Stimulated activated CD4-positive, alpha-beta T cell treated with anti-CD3 and anti-CD28 coated beads, TNF-alpha, amount 100 ng/mL, for 1 hour (primary cell): ENCODE measurements around the gene PSMD3.
"Not testable (repeated sequence)": the region's sequence is repeated elsewhere in the genome, so short reads cannot be mapped to it uniquely, and the experiment has no call there.

Source experiments
- DNase-seq, 3 donors: peaks; one replicate each; pipeline ENCODE4 v3.0.0-alpha.2; 2020; ENCODE audit warnings: low read depth in 3 of 3, low spot score in 1 of 3

The PSMD3 gene

DNA sequence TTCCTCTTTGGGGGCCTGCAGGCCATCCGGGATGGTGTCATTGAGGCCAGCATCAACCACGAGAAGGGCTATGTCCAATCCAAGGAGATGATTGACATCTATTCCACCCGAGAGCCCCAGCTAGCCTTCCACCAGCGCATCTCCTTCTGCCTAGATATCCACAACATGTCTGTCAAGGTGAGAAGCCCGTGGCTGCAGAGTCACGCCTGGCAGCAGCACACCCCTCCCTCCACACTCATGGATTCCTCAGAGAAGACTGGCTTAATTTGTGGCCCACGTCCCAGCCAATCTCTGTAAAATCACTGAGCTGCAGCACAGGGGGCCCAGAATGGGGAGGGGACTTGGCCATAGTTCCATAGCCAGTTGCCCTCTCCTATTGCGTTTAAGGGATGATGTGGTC lies 15.6 kb downstream of the PSMD3 start:
- no peak for DNase-seq

DNA sequence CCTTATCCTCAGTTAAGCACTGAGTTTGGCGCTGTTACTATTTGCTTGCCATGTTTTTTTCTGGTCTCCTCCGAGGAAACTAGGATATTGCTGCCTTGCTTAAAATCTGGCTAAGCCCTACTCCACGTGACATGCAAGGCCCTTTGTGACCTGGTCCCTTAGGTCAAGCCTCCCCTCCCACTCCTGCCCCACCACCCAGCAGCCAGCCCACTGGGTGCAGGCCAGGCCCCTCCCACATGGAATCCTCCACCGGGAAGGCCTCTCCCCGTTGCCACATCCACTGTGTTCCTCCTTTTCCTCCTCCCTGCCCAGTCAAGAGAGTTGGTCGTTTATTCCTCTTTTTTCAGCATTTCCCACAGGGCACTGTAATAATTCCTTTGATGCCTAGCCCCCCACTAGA lies 16.2 kb downstream of the PSMD3 start:
- no peak for DNase-seq

GRCh38 chr17:39997543-39997942 lies 16.9 kb downstream of the PSMD3 start:
- DNase-seq: no peak

DNA sequence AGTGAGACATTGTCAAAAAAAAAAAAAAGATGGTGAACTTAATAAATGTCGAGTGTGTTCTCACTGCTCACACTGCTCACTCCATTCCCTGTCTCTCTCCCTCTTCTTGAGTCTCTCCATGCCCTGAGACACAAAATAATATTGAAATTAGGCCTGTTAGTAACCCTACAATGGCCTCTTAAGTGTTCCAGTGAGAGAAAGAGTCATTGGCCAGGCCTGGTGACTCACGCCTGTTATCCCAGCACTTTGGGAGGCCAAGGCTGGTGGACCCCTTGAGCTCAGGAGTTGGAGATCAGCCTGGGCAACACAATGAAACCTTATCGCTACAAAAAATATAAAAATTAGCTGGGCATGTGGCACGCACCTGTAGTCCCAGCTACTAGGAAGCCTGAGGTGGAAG lies 18.5 kb downstream of the PSMD3 start:
- DNase-seq: no peak

GRCh38 chr17:40000161-40000560 lies 19.6 kb downstream of the PSMD3 start:
- no peak for DNase-seq

DNA sequence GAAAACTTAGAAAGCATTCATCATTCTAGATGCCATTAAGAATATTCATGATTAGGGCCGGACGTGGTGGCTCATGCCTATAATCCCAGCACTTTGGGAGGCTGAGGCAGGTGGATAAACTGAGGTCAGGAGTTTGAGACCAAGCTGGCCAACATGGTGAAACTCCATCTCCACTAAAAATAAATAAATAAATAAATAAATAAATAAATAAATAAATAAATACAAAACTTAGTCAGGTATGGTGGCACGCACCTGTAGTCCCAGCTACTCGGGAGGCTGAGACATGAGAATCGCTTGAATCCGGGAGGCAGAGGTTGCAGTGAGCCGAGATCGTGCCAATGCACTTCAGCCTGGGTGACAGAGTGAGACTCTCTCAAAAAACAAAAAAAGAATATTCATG lies 20.7 kb downstream of the PSMD3 start:
- not testable (repeated sequence) for DNase-seq

GRCh38 chr17:40004072-40004471 lies 23.5 kb downstream of the PSMD3 start:
- no peak for DNase-seq

GRCh38 chr17:40004712-40005111 lies 24.1 kb downstream of the PSMD3 start:
- no peak for DNase-seq

DNA sequence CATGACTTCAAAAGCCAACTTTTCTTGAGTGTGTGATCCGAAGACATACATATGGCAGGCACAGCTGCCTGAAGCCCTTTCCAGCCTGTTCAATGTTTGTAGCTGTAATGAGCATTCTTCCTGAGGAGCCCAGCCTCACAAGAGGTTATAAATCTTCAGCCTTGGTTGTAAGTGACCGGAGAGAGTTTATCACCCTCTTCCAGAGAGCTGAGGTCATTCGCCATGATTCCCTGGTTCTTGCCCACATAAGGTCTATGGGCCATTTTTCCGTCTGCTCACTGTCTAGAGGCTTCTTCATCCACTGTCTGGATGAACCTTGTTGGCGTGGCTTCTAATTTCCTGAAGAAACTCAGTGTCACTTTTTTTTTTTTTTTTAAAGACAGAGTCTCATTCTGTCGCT lies 24.9 kb downstream of the PSMD3 start:
- DNase-seq: no peak

GRCh38 chr17:40010946-40011500 lies 30.4 kb downstream of the PSMD3 start:
- DNase-seq: not testable (repeated sequence)

GRCh38 chr17:40012017-40012647 lies 31.5 kb downstream of the PSMD3 start:
- not testable (repeated sequence) for DNase-seq

GRCh38 chr17:40014375-40014980 lies 33.9 kb downstream of the PSMD3 start:
- DNase-seq: no peak

- no peak for DNase-seq
Measured at GRCh38 chr17:40015005-40015997, 34.7 kb downstream of the PSMD3 start, which contains the start of gene CSF3. TSS of gene CSF3 (plus strand) at chr17:40015440. CDS start at chr17:40015475, 35 bp downstream.

GRCh38 chr17:40015998-40016985 lies 35.7 kb downstream of the PSMD3 start:
- DNase-seq: no peak

DNA sequence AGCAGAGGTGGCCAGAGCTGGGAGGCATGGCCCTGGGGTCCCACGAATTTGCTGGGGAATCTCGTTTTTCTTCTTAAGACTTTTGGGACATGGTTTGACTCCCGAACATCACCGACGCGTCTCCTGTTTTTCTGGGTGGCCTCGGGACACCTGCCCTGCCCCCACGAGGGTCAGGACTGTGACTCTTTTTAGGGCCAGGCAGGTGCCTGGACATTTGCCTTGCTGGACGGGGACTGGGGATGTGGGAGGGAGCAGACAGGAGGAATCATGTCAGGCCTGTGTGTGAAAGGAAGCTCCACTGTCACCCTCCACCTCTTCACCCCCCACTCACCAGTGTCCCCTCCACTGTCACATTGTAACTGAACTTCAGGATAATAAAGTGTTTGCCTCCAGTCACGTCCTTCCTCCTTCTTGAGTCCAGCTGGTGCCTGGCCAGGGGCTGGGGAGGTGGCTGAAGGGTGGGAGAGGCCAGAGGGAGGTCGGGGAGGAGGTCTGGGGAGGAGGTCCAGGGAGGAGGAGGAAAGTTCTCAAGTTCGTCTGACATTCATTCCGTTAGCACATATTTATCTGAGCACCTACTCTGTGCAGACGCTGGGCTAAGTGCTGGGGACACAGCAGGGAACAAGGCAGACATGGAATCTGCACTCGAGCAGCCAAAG lies 36.9 kb downstream of the PSMD3 start:
- no peak for DNase-seq

DNA sequence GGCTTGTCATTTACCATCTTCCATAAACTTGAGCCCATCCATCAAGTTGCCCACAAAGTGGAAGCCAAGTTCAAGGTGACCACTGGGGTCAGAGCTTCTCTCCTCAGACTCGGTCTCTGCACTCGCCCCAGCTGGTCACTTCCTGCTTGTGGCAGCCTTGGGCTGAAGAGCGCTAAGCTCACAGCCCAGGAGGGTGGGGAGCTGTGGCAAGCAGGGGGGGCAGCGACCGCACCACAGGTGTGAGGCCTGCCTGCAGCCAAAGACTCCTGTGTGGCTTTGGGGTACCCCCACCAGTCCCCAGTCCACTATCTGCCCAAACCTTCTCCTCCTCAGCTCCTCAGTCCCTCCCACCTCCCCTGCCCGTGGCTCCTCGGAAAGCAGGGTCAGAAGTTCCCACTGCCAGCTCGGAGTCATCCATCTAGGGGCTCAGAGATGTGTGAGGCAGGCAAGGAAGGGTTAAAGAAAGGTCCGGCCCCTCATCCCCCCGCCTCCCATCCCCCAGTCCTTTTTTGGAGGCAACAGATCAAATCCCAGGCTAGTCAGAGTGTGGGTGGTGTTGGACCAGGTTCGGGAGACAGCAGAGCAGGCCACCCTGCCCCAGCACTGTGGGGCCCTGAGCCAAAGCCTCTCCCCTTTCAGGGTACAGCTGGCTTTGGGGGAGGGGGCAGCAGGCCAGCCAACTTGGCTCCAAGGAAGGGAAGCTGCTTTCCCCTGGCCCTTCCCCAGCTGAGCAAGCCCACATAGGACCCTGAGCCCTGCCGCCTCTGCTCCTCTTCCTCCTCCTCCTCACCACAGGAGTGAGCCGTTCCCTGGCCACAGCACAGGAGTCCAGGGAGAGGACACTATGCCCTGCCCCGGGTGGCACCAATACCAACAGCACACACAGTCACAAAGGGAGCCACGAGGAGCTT lies 37.9 kb downstream of the PSMD3 start:
- no peak for DNase-seq

DNA sequence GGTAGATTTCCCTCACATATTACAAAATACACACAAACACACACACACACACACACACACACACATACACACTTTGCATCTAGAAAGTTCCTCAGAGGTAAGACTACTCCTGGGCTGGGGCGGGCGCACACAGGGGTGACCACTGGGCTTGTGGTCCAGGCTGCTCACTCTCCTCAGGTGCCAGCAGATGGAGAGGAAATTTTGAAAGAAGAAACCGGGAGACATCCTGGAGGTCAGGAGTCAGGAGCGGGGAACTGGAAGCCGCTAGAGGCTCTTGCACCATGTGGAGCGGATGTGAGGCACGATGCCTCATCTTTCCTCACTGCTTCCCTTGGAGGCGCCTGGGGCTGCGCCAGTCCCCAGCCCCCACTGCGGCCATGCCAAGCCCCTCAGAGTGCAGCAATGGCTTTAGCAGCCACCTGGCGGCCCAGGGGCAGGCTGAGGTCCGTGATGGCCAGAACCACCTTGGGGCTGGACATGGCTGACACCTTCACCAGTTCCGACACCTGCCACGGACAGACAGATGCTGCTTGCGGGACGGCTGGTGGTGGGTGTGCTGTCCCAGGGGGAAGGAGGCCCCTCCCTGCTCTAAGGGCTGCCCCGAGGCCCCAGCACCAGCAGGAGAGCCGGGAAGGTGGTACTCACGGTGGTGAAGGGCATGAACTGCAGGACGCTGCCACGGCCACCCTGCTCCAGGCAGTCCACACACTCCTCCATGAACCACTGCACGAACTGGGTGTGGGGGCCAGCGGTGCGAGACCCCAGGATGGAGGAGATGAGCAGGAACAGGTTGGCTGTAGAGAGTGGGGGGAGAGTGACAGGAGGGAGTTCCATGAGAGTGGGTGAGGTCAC lies 38.8 kb downstream of the PSMD3 start:
- DNase-seq: no peak

DNA sequence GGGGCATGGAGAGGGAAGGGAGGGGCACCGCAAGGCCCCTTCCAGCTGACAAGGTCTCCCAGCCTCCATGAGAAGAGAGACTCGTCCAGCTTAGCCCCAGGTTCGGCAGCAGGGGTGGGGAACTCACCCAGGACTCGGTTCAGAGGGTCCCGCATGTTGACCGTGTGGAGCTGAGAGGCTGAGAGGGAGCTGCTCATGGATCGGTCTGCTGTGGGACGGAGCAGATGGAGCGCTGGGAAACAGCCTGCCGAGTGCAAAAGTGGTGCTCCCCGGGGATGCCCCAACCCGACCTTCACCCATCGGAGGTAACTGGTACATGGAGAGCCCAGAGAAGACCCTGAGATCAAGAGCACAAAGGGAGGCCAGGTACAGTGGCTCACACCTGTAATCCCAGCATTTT lies 39.5 kb downstream of the PSMD3 start:
- no peak for DNase-seq
